Heart left ventricle (tissue), 16 donors: ENCODE data around the gene RASD2. TPM values are rescaled to one million over a fixed set of nuclear protein-coding genes. Genes with fewer than 3 reads are reported as not detected.
A peak's percentile ranks its signal among the peaks of the same experiment; 100 is the strongest.

ENCODE experiments used
- ATAC-seq, 4 donors: fragments of 200-7000 bp; cut with Tn5 transposase; one replicate each; pipeline ENCODE4 v1.9.1; 2020 to 2022; ENCODE audit warnings: moderate library complexity in 4 of 4, mild to moderate bottlenecking in 3 of 4, moderate number of reproducible peaks in 1 of 4
- DNase-seq, 5 donors: peaks; one replicate each; pipeline ENCODE4 v3.0.0-alpha.2; 2020
- H3K27ac ChIP-seq, 12 donors: fragments of 200-600 bp; sonication (generic) in 4 of 12; one replicate each; pipeline versions ENCODE4 v1.5.0 to v1.8.0; 2016 to 2022; ENCODE audit warnings: mild to moderate bottlenecking in 2 of 12
- H3K27me3 ChIP-seq, 9 donors: fragments of 200-600 bp; sonication (generic) in 2 of 9; one replicate each; pipeline versions ENCODE4 v1.5.1 to v1.8.0; 2016 to 2022; ENCODE audit warnings: mild to moderate bottlenecking in 3 of 9
- H3K36me3 ChIP-seq, 9 donors: fragments of 200-600 bp; sonication (generic) in 2 of 9; one replicate each; pipeline versions ENCODE4 v1.5.0 to v1.8.0; 2018 to 2022; ENCODE audit warnings: mild to moderate bottlenecking in 2 of 9
- H3K4me1 ChIP-seq, 12 donors: fragments of 200-600 bp; sonication (generic) in 4 of 12; one replicate each; pipeline versions ENCODE4 v1.5.0 to v1.8.0; 2016 to 2022; ENCODE audit warnings: mild to moderate bottlenecking in 3 of 12
- H3K4me3 ChIP-seq, 12 donors: fragments of 200-600 bp; sonication (generic) in 4 of 12; one replicate each; pipeline versions ENCODE4 v1.5.0 to v1.8.0; 2017 to 2022; ENCODE audit warnings: mild to moderate bottlenecking in 9 of 12, moderate library complexity in 4 of 12
- H3K9me3 ChIP-seq, 12 donors: fragments of 200-600 bp; sonication (generic) in 4 of 12; one replicate each; pipeline versions ENCODE4 v1.5.0 to v1.8.0; 2016 to 2022; ENCODE audit warnings: mild to moderate bottlenecking in 1 of 12
- POLR2A ChIP-seq, 2 donors: fragments of 450-650 bp; IDR thresholded peaks; one replicate each; pipeline ENCODE4 v1.6.1; 2017; ENCODE audit warnings: antibody characterized with exemption in 2 of 2, mild to moderate bottlenecking in 2 of 2, moderate library complexity in 2 of 2
- WGBS, 4 donors: extraction: QIAGEN DNeasy Blood & Tissue Kit in 2 of 4; methylation state at CpG; one replicate each; pipeline versions ENCODE4 v1.1.5 to v1.1.7; 2013 to 2018; 5-methylcytosine and 5-hydroxymethylcytosine counted together
- intact Hi-C, 10 donors: fragments of 100-400 bp; cut with DNase I; formaldehyde crosslinking; loops; one replicate each; pipeline versions ENCODE4 v1.11.1 to v1.14.2; 2022
- polyA plus RNA-seq, 2 donors: library from polyadenylated mRNA; stranded (reverse); fragments of 200-250 nt; gene quantifications; one replicate each; pipeline ENCODE4 v1.2.3, GENCODE V29; 2013
- total RNA-seq, 9 donors: library from RNA; depleted of rRNA in 2 of 9; stranded (reverse); fragments of >200 nt in 2 of 9; fragmentation: NEBNext Ultra II Directional in 3 of 9; extraction: Animal tissue kit (Norgen Biotek cat#: 25700) in 3 of 9; gene quantifications; one replicate each; pipeline versions ENCODE4 v1.1.0 to v1.2.4, GENCODE V29; 2016 to 2023
- TF ChIP-seq, protein P1 (sequence below), 12 donors: fragments of 200-600 bp; sonication (generic) in 4 of 12; IDR thresholded peaks; one replicate each; pipeline versions ENCODE4 v1.5.0 to v1.8.0; 2018 to 2022; ENCODE audit warnings: antibody characterized with exemption in 12 of 12, mild to moderate bottlenecking in 5 of 12
- donor health status: ischemic (EF 13 %, LVEDD 7.1; RV severe dilation, severe dysfunction).
- donor health status: healthy with polysubstance abuse.
- donor health status: DM: no; HTN: yes; CAD: no.
- donor health status: DM: no; HTN: no; CAD: no.
- donor health status: ischemic (EF 25% LVEDD 6.9; RV normal size, moderate dysfunction).
- donor health status: ischemic (EF 25% LVEDD 5.7; RV mildly dilated, moderate dysfunction).
- donor health status: healthy.
- donor health status: DM: yes; HTN: yes; CAD: no.
- donor health status: ischemic (EF 35%, LVEDD 5.7; RV mildly dilated, moderate dysfunction).
- donor health status: nonischemic (EF 11% LVEDD 7.7; RV severe dilation, severe dysfunction).
- donor health status: DM: yes; HTN: yes; CAD: no.
- donor health status: PGD.
- donor health status: ischemic (EF 29% LVEDD 5.4; RV normal size, mild dysfunction).
- donor health status: nonischemic (EF 23%, LVEDD 6.1; RV moderate dilation, normal function).

The RASD2 gene
- total and polyA plus RNA-seq, 11 donors, result 1.4 to 10.5 (median 5.0) TPM

DNA sequence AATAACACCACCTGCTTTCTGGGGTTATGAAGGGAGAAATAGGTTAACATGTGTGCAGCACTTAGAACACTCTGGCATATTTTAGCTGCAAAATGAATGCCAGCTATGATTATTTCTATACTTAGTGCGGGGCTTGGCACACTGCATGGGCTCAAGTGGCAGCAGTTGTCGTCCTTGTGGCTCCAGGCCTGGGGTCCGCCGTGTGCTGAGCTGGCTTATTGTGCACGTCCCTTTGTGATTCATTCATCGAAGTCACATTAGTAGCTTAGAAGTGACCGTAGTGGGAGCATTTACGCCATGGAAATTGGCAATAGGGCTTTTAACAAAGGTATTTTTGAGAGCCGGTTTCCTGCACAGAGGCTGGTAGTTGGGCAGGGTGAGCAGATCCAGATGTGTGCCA, 4.2 kb downstream of the RASD2 start:
- 47 to 72% (median 56%) methylated on average over 3 to 9 of the region's 9 CpGs for WGBS, 4 donors
- peak; percentile 34 to 62 (median 40) for ATAC-seq
- H3K4me3 ChIP-seq, result no peak overlapping the region
- H3K27ac ChIP-seq, result peak overlapping the region in 3 of 12 donors; percentile 16 to 44 (median 29)
- H3K9me3 ChIP-seq, result no peaks in the 10 kb centered on the region
- TF ChIP-seq, protein P1, sequence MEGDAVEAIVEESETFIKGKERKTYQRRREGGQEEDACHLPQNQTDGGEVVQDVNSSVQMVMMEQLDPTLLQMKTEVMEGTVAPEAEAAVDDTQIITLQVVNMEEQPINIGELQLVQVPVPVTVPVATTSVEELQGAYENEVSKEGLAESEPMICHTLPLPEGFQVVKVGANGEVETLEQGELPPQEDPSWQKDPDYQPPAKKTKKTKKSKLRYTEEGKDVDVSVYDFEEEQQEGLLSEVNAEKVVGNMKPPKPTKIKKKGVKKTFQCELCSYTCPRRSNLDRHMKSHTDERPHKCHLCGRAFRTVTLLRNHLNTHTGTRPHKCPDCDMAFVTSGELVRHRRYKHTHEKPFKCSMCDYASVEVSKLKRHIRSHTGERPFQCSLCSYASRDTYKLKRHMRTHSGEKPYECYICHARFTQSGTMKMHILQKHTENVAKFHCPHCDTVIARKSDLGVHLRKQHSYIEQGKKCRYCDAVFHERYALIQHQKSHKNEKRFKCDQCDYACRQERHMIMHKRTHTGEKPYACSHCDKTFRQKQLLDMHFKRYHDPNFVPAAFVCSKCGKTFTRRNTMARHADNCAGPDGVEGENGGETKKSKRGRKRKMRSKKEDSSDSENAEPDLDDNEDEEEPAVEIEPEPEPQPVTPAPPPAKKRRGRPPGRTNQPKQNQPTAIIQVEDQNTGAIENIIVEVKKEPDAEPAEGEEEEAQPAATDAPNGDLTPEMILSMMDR (IDR thresholded peaks at IDR 0.05), result no peak
- TF ChIP-seq POLR2A (IDR thresholded peaks at IDR 0.05), result no peak
- no peaks in the 10 kb centered on the region for H3K36me3 ChIP-seq
- H3K27me3 ChIP-seq, result peaks cover 0 to 29% (median 0%) of the 10 kb centered on the region in 9 donors
- intact Hi-C loops, result loop anchor here in 1 of 10 donors (5.0 to 10.0 kb wide), 2 partner anchors 73 to 80 kb away; no protein-coding TSS in a partner anchor
- peak in 1 of 5 donors; percentile 67 for DNase-seq
- peaks cover 3 to 48% (median 16%) of the 10 kb centered on the region in 12 donors for H3K4me1 ChIP-seq

DNA sequence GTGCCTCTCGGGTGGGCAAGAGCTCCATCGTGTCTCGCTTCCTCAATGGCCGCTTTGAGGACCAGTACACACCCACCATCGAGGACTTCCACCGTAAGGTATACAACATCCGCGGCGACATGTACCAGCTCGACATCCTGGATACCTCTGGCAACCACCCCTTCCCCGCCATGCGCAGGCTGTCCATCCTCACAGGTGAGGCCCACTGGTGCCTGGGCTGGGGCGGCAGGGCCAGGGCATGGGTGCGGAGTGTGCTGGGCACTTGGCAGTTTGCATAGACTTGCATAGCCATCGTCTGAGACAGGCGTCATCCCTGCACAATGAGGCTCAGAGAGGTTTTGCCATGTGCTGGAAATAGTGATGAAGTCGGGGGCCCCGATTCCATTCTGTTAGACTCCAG, 6.3 kb downstream of the RASD2 start:
- Histone ChIP-seq H3K36me3 (no peaks in the 10 kb centered on the region), H3K9me3 (no peaks in the 10 kb centered on the region), H3K27me3 (peaks cover 0 to 12% (median 0%) of the 10 kb centered on the region in 9 donors), H3K4me3 (no peak overlapping the region), H3K27ac (no peak overlapping the region), H3K4me1 (peaks cover 0 to 29% (median 12%) of the 10 kb centered on the region in 12 donors)
- TF ChIP-seq POLR2A (IDR thresholded peaks at IDR 0.05), result no peak
- TF ChIP-seq, protein P1 (IDR thresholded peaks at IDR 0.05), result no peak
- no peak for DNase-seq
- WGBS, 4 donors, result 84 to 94% (median 93%) methylated on average over 17 to 18 of the region's 18 CpGs
- ATAC-seq, result no peak
- intact Hi-C loops, result loop anchor here in 1 of 10 donors (10.0 kb wide), 1 partner anchor 78 kb away; no protein-coding TSS in a partner anchor

DNA sequence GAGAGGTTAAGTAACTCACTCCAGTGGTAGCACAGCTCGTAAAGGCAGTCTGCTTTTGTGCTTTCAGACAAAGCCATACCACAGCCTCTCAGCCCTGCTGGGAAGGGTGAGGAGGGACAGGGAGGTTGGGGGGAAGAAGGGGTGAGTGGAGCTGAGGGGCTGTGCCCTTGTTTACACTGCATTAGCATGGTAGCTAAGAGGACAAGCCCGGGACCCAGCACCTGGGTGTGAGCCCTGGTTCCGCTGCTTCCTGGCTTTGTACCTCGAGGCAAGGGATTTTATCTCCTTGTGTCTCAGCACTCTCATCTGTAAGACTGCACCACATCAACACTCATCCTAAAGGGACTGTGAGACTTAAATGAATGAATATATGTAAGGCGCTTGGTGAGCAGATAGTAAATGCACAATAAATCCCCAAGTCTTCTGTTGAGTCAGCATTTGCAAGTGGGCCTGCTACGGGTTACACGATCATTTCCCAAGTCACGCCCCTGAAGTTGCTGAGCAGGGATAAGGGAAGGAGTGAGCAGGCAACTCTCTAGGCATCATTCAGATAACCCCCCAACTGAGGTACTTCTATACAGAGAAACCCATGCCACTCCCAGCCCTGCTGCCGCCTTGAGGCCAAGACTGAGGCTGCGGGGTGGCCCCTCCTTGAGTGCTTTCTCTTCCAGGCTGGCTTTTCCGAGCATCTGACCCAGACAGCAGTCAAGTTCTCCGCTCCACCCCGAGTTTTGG, 7.5 kb downstream of the RASD2 start:
- Histone ChIP-seq H3K36me3 (no peaks in the 10 kb centered on the region), H3K4me3 (no peak overlapping the region), H3K4me1 (peaks cover 0 to 28% (median 12%) of the 10 kb centered on the region in 12 donors), H3K27me3 (peaks cover 0 to 3% (median 0%) of the 10 kb centered on the region in 9 donors), H3K9me3 (no peaks in the 10 kb centered on the region), H3K27ac (no peak overlapping the region)
- WGBS, 4 donors, result 67 to 79% (median 71%) methylated on average over 13 of the region's 13 CpGs
- DNase-seq, result no peak
- intact Hi-C loops, result loop anchor here in 1 of 10 donors (10.0 kb wide), 1 partner anchor 77 kb away; no protein-coding TSS in a partner anchor
- TF ChIP-seq, protein P1 (IDR thresholded peaks at IDR 0.05), result no peak
- no peak for TF ChIP-seq POLR2A (IDR thresholded peaks at IDR 0.05)
- ATAC-seq, result no peak

DNA sequence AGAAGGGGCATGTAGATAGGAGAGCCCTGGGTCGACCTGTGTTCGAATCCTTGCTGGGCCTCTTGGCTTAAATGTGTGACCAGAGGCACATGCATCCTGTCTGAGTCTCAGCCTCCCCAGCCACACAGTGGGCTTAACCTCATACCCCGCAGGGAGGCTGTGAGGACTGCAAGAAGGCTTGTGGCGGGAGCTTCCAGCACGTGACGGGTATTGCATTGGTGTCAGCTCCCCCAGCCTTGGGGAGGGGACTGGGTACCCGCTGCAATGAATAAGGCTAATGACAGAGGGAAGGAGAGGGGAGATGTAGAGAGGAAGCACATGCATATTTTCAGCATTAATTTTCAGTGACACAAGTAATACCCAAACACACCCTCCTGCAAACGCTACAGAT, 8.1 kb downstream of the RASD2 start:
- intact Hi-C loops, result loop anchor here in 1 of 10 donors (10.0 kb wide), 1 partner anchor 76 kb away; no protein-coding TSS in a partner anchor
- Histone ChIP-seq H3K4me1 (peaks cover 0 to 28% (median 12%) of the 10 kb centered on the region in 12 donors), H3K27ac (peak overlapping the region in 2 of 12 donors; percentile 12), H3K36me3 (no peaks in the 10 kb centered on the region), H3K4me3 (no peak overlapping the region), H3K27me3 (no peaks in the 10 kb centered on the region), H3K9me3 (no peaks in the 10 kb centered on the region)
- TF ChIP-seq, protein P1 (IDR thresholded peaks at IDR 0.05), result no peak
- TF ChIP-seq POLR2A (IDR thresholded peaks at IDR 0.05), result no peak
- no peak for ATAC-seq
- no peak for DNase-seq
- WGBS, 4 donors, result 48 to 60% (median 57%) methylated on average over 8 of the region's 8 CpGs
